GM23338 (cell line): ENCODE measurements around the gene GALM. TPM values are rescaled to one million over a fixed set of nuclear protein-coding genes. Genes with fewer than 3 reads are reported as not detected.
"Not testable (repeated sequence)": the region's sequence is repeated elsewhere in the genome, so short reads cannot be mapped to it uniquely, and the experiment has no call there.

ENCODE experiments used
- ATAC-seq: fragments of 200-7000 bp; cut with Tn5 transposase; 3 replicates; pipeline ENCODE4 v1.9.1; 2020
- DNase-seq: peaks from one replicate; pipeline ENCODE4 v3.0.0-alpha.2; 2015; ENCODE audit warnings: low spot score
- H2AFZ ChIP-seq: fragments of 200-600 bp; sonication (generic); 2 replicates; pipeline ENCODE4 v1.8.0; 2016; ENCODE audit warnings: antibody characterized with exemption, mild to moderate bottlenecking, moderate library complexity
- H3F3A ChIP-seq: fragments of 200-600 bp; sonication (generic); replicated peaks from 2 replicates; pipeline ENCODE4 v1.8.0; 2017; ENCODE audit warnings: antibody characterized with exemption, mixed run types, low read depth
- H3K27ac ChIP-seq: fragments of 200-600 bp; sonication (generic); 2 replicates; pipeline ENCODE4 v1.6.1; 2016; ENCODE audit warnings: low read depth
- H3K27me3 ChIP-seq: fragments of 200-600 bp; sonication (generic); 2 replicates; pipeline ENCODE4 v1.8.0; 2016; ENCODE audit warnings: mild to moderate bottlenecking, mixed run types, moderate library complexity; ENCODE audit not compliant: insufficient read depth
- H3K36me3 ChIP-seq: fragments of 200-600 bp; sonication (generic); 2 replicates; pipeline ENCODE4 v1.8.0; 2016; ENCODE audit warnings: mild to moderate bottlenecking; ENCODE audit not compliant: insufficient read depth
- H3K4me1 ChIP-seq: fragments of 200-600 bp; sonication (generic); 2 replicates; pipeline ENCODE4 v1.8.0; 2016; ENCODE audit warnings: mild to moderate bottlenecking, moderate library complexity; ENCODE audit not compliant: insufficient read depth
- H3K4me2 ChIP-seq: fragments of 200-600 bp; sonication (generic); 2 replicates; pipeline ENCODE4 v1.7.1; 2017; ENCODE audit warnings: mixed run types
- H3K4me3 ChIP-seq: fragments of 200-600 bp; sonication (generic); 2 replicates; pipeline ENCODE4 v1.6.1; 2016; ENCODE audit warnings: mixed run types
- H3K79me2 ChIP-seq: fragments of 200-600 bp; sonication (generic); replicated peaks from 2 replicates; pipeline ENCODE4 v1.8.0; 2017; ENCODE audit warnings: mild to moderate bottlenecking; ENCODE audit not compliant: insufficient read depth
- H3K9me2 ChIP-seq: fragments of 200-600 bp; sonication (generic); 2 replicates; pipeline ENCODE4 v1.8.0; 2017; ENCODE audit not compliant: insufficient read depth
- H4K20me1 ChIP-seq: fragments of 200-600 bp; sonication (generic); replicated peaks from 2 replicates; pipeline ENCODE4 v1.8.0; 2017; ENCODE audit warnings: mild to moderate bottlenecking; ENCODE audit not compliant: insufficient read depth
- H3K27ac Mint-ChIP-seq: 2 replicates; pipeline ENCODE4 v1.8.0; 2020; ENCODE audit warnings: inconsistent platforms, mild to moderate bottlenecking, moderate library complexity, mixed read lengths
- H3K27me3 Mint-ChIP-seq: 3 replicates; pipeline ENCODE4 v1.8.0; 2022; ENCODE audit warnings: low read depth, mild to moderate bottlenecking, moderate library complexity, mixed read lengths, inconsistent platforms; ENCODE audit not compliant: insufficient read depth, poor library complexity
- H3K36me3 Mint-ChIP-seq: 3 replicates; pipeline ENCODE4 v1.8.0; 2021; ENCODE audit warnings: low read depth, mild to moderate bottlenecking, inconsistent platforms, moderate library complexity, mixed read lengths
- H3K4me1 Mint-ChIP-seq: 3 replicates; pipeline ENCODE4 v1.8.0; 2020; ENCODE audit warnings: mild to moderate bottlenecking, inconsistent platforms, mixed read lengths
- H3K4me3 Mint-ChIP-seq: 3 replicates; pipeline ENCODE4 v1.8.0; 2021; ENCODE audit warnings: moderate library complexity, mild to moderate bottlenecking, inconsistent platforms, mixed read lengths
- H3K9me3 Mint-ChIP-seq: 3 replicates; pipeline ENCODE4 v1.8.0; 2020; ENCODE audit warnings: moderate library complexity, mild to moderate bottlenecking, inconsistent platforms, mixed read lengths
- CTCF ChIP-seq, 2 experiments: fragments of 200-600 bp in 1 of 2; sonication (generic) in 1 of 2; conservative IDR thresholded peaks; 2 replicates each; pipeline versions ENCODE4 v1.5.1 to v1.6.1; 2016 to 2017; ENCODE audit warnings: antibody characterized with exemption in 2 of 2, low read depth in 2 of 2, mild to moderate bottlenecking in 2 of 2, moderate library complexity in 1 of 2
- ETS1 ChIP-seq: IDR thresholded peaks from 2 replicates; pipeline ENCODE4 v1.6.1; 2016; ENCODE audit warnings: antibody characterized with exemption
- EZH2 ChIP-seq: fragments of 200-600 bp; sonication (generic); IDR thresholded peaks from one replicate; pipeline ENCODE4 v1.8.0; 2017; ENCODE audit warnings: antibody characterized with exemption, mild to moderate bottlenecking, low read depth; ENCODE audit not compliant: unreplicated experiment
- NANOG ChIP-seq: IDR thresholded peaks from 2 replicates; pipeline ENCODE4 v1.6.1; 2016; ENCODE audit warnings: antibody characterized with exemption, borderline replicate concordance
- REST ChIP-seq: IDR thresholded peaks from one replicate; pipeline ENCODE4 v1.6.1; 2018; ENCODE audit warnings: antibody characterized with exemption; ENCODE audit not compliant: unreplicated experiment
- ZNF331 ChIP-seq: fragments of 250-450 bp; sonication (Bioruptor Pico); IDR thresholded peaks from 2 replicates; pipeline ENCODE4 v1.5.0; 2020; ENCODE audit warnings: low read depth, mild to moderate bottlenecking, moderate library complexity
- polyA plus RNA-seq: library from polyadenylated mRNA; unstranded; fragments of >200 nt; fragmentation: Nextera tagmentation; extraction: Ambion mirVana; gene quantifications from 2 replicates; pipeline ENCODE4 v1.2.1, GENCODE V29; 2016
- total RNA-seq: library from RNA; depleted of rRNA; stranded (reverse); fragments of >200 nt; shearing (Covaris generic); gene quantifications from 2 replicates; pipeline ENCODE4 v1.2.3, GENCODE V29; 2014

The GALM gene
- total and polyA plus RNA-seq, 2 experiments from 2014 or later = 9.3 to 21.6 TPM

- not testable (repeated sequence) for ATAC-seq, H3K9me2 ChIP-seq, H3K79me2 ChIP-seq, H3K4me3 Mint-ChIP-seq, H3K27ac ChIP-seq, H3K27ac Mint-ChIP-seq, H3K4me2 ChIP-seq, H2AFZ ChIP-seq, DNase-seq, H3K27me3 Mint-ChIP-seq, H3F3A ChIP-seq, H3K4me1 Mint-ChIP-seq, H3K36me3 Mint-ChIP-seq, H3K9me3 Mint-ChIP-seq, H3K36me3 ChIP-seq, H4K20me1 ChIP-seq, H3K27me3 ChIP-seq, H3K4me1 ChIP-seq, H3K4me3 ChIP-seq
Measured at GRCh38 chr2:38703336-38703735, 37.4 kb downstream of the GALM start.

- no peak for DNase-seq
- Histone ChIP-seq H2AFZ (no peak overlapping the region), H3F3A (no peaks in the 10 kb centered on the region), H3K36me3 (no peaks in the 10 kb centered on the region), H3K79me2 (no peaks in the 10 kb centered on the region), H3K9me2 (no peaks in the 10 kb centered on the region), H4K20me1 (no peaks in the 10 kb centered on the region), H3K4me2 (no peak overlapping the region), H3K4me1 (peaks cover 3% of the 10 kb centered on the region; the same call in 1 of the 2 replicates), H3K27me3 (no peaks in the 10 kb centered on the region), H3K27ac (no peak overlapping the region), H3K4me3 (no peak overlapping the region)
- no peak for TF ChIP-seq CTCF (conservative IDR thresholded peaks at IDR 0.05; ENCODE audit: low read depth in 2 of 2)
- no peak for TF ChIP-seq ZNF331
- TF ChIP-seq EZH2 = no peak
- TF ChIP-seq NANOG = no peak
- TF ChIP-seq ETS1 = no peak
- no peak for TF ChIP-seq REST
- Mint-ChIP-seq H3K9me3 (no peaks in the 10 kb centered on the region), H3K4me3 (no peak overlapping the region), H3K4me1 (peaks cover 11% of the 10 kb centered on the region), H3K36me3 (0 out of 3 replicates have a peak, but pooled peaks cover 2% of the 10 kb centered on the region), H3K27ac (no peak overlapping the region), H3K27me3 (peaks cover 4% of the 10 kb centered on the region)
- no peak for ATAC-seq
Measured at GRCh38 chr2:38704664-38705063, 38.8 kb downstream of the GALM start.
